Loucy (cell line): ENCODE measurements around the gene EP300.
A peak's percentile ranks its signal among the peaks of the same experiment; 100 is the strongest.

Experiments
- H2AFZ ChIP-seq: fragments of 200-600 bp; sonication (generic); 2 replicates; pipeline ENCODE4 v1.6.0; 2016; ENCODE audit warnings: antibody characterized with exemption, mild to moderate bottlenecking, low read length, moderate library complexity
- H3F3A ChIP-seq: fragments of 200-600 bp; 2 replicates; pipeline ENCODE4 v1.6.0; 2016; ENCODE audit warnings: antibody characterized with exemption, low read depth, mild to moderate bottlenecking
- H3K27me3 ChIP-seq: fragments of 200-600 bp; sonication (generic); 2 replicates; pipeline ENCODE4 v1.6.1; 2014; ENCODE audit warnings: low read length, mild to moderate bottlenecking; ENCODE audit not compliant: insufficient read depth, poor library complexity, severe bottlenecking
- H3K36me3 ChIP-seq: fragments of 200-600 bp; sonication (generic); 2 replicates; pipeline ENCODE4 v1.6.1; 2016; ENCODE audit warnings: low read length; ENCODE audit not compliant: insufficient read depth
- H3K4me1 ChIP-seq: fragments of 200-600 bp; sonication (generic); 2 replicates; pipeline ENCODE4 v1.5.1; 2014; ENCODE audit warnings: low read length, mild to moderate bottlenecking; ENCODE audit not compliant: insufficient read depth, poor library complexity, severe bottlenecking
- H3K4me2 ChIP-seq: fragments of 200-600 bp; sonication (generic); 2 replicates; pipeline ENCODE4 v1.6.0; 2014; ENCODE audit warnings: antibody characterized with exemption, low read length, low read depth, mild to moderate bottlenecking; ENCODE audit not compliant: poor library complexity, severe bottlenecking
- H3K4me3 ChIP-seq: fragments of 200-600 bp; sonication (generic); 2 replicates; pipeline ENCODE4 v1.5.1; 2014; ENCODE audit warnings: low read length, mild to moderate bottlenecking, mixed read lengths; ENCODE audit not compliant: poor library complexity, severe bottlenecking
- H3K79me2 ChIP-seq: fragments of 200-600 bp; sonication (generic); 2 replicates; pipeline ENCODE4 v1.6.1; 2014; ENCODE audit warnings: low read length; ENCODE audit not compliant: insufficient read depth
- H3K9ac ChIP-seq: fragments of 200-600 bp; sonication (generic); 2 replicates; pipeline ENCODE4 v1.6.0; 2014; ENCODE audit warnings: mild to moderate bottlenecking, low read depth, low read length, moderate library complexity; ENCODE audit not compliant: poor library complexity, severe bottlenecking
- H3K9me2 ChIP-seq: fragments of 200-600 bp; sonication (generic); replicated peaks from 2 replicates; pipeline ENCODE4 v1.6.1; 2016; ENCODE audit warnings: low read depth, low read length, mixed read lengths
- H3K9me3 ChIP-seq: fragments of 200-600 bp; sonication (generic); 2 replicates; pipeline ENCODE4 v1.6.1; 2014; ENCODE audit warnings: mild to moderate bottlenecking, antibody characterized with exemption, low read length, low read depth; ENCODE audit not compliant: insufficient read depth
- H4K20me1 ChIP-seq: fragments of 200-600 bp; sonication (generic); 2 replicates; pipeline ENCODE4 v1.6.0; 2014; ENCODE audit warnings: antibody characterized with exemption, low read length, mild to moderate bottlenecking; ENCODE audit not compliant: insufficient read depth, poor library complexity, severe bottlenecking
- CTCF ChIP-seq: fragments of 200-600 bp; sonication (generic); conservative IDR thresholded peaks from 2 replicates; pipeline ENCODE4 v1.5.1; 2014; ENCODE audit warnings: mild to moderate bottlenecking, antibody characterized with exemption, low read length
- EZH2phosphoT487 ChIP-seq: fragments of 200-600 bp; IDR thresholded peaks from 2 replicates; pipeline ENCODE4 v1.6.1; 2018; ENCODE audit warnings: antibody characterized with exemption, mild to moderate bottlenecking, moderate library complexity, borderline replicate concordance

Gene EP300

GRCh38 chr22:41175546-41175945 is 83.2 kb downstream of the EP300 start:
- Histone ChIP-seq H3K4me1 (peaks cover 7% of the 10 kb centered on the region), H3K4me3 (no peak overlapping the region), H3K27me3 (no peaks in the 10 kb centered on the region), H3K9ac (no peak overlapping the region), H3K36me3 (peaks cover 90% of the 10 kb centered on the region), H4K20me1 (no peaks in the 10 kb centered on the region), H2AFZ (no peak overlapping the region), H3F3A (no peaks in the 10 kb centered on the region; the same call in 1 of the 2 replicates), H3K79me2 (no peaks in the 10 kb centered on the region), H3K9me3 (no peaks in the 10 kb centered on the region), H3K4me2 (peak overlapping the region; percentile 13), H3K9me2 (no peaks in the 10 kb centered on the region)
- no peak for TF ChIP-seq CTCF
- no peak for TF ChIP-seq EZH2phosphoT487

- Histone ChIP-seq H3K9me3 (no peaks in the 10 kb centered on the region), H3K27me3 (no peaks in the 10 kb centered on the region), H3K4me1 (peaks cover 7% of the 10 kb centered on the region), H3K4me3 (no peak overlapping the region), H3F3A (no peaks in the 10 kb centered on the region; the same call in 1 of the 2 replicates), H3K36me3 (peaks cover 79% of the 10 kb centered on the region), H3K9me2 (no peaks in the 10 kb centered on the region), H4K20me1 (no peaks in the 10 kb centered on the region), H3K4me2 (no peak overlapping the region), H3K79me2 (no peaks in the 10 kb centered on the region), H3K9ac (no peak overlapping the region), H2AFZ (no peak overlapping the region)
- TF ChIP-seq EZH2phosphoT487: no peak
- no peak for TF ChIP-seq CTCF
Measured at GRCh38 chr22:41177040-41177621, 84.7 kb downstream of the EP300 start.

GRCh38 chr22:41177622-41178424 is 85.4 kb downstream of the EP300 start:
- Histone ChIP-seq H3K27me3 (no peaks in the 10 kb centered on the region), H4K20me1 (no peaks in the 10 kb centered on the region), H3K79me2 (no peaks in the 10 kb centered on the region), H3K4me2 (no peak overlapping the region), H3K9ac (no peak overlapping the region), H3K4me1 (peaks cover 7% of the 10 kb centered on the region), H3F3A (no peaks in the 10 kb centered on the region; the same call in 1 of the 2 replicates), H2AFZ (no peak overlapping the region), H3K4me3 (no peak overlapping the region), H3K9me3 (no peaks in the 10 kb centered on the region), H3K9me2 (no peaks in the 10 kb centered on the region), H3K36me3 (peaks cover 72% of the 10 kb centered on the region)
- TF ChIP-seq CTCF (no peak), EZH2phosphoT487 (no peak)
